Endothelial cell of umbilical vein (primary cell): ENCODE data around the gene CABLES1.
"Not testable (repeated sequence)": the region's sequence is repeated elsewhere in the genome, so short reads cannot be mapped to it uniquely, and the experiment has no call there.

ENCODE experiments used
- CTCF ChIP-seq, 2 donors: IDR thresholded peaks; 1 replicate in 1 of 2; 2 replicates in 1 of 2; pipeline ENCODE4 v1.5.1; 2011; ENCODE audit warnings: low read length in 2 of 2, mild to moderate bottlenecking in 2 of 2, moderate library complexity in 2 of 2, control low read depth in 1 of 2, inconsistent platforms in 1 of 2, low read depth in 1 of 2; ENCODE audit not compliant: insufficient read depth in 1 of 2; ENCODE audit errors: extremely low read depth in 1 of 2
- EZH2 ChIP-seq: IDR thresholded peaks from 2 replicates; pipeline ENCODE4 v1.6.1; 2012; ENCODE audit warnings: borderline replicate concordance, low read depth, mild to moderate bottlenecking, moderate library complexity, low read length, inconsistent platforms; ENCODE audit not compliant: severe bottlenecking
- FOS ChIP-seq: IDR thresholded peaks from 2 replicates; pipeline ENCODE4 v1.6.1; 2011; ENCODE audit warnings: mild to moderate bottlenecking, low read length, moderate library complexity, borderline replicate concordance; ENCODE audit not compliant: insufficient read depth
- GATA2 ChIP-seq: IDR thresholded peaks from 2 replicates; pipeline ENCODE4 v1.7.0; 2011; ENCODE audit warnings: low read depth, mild to moderate bottlenecking, moderate library complexity, mixed read lengths, low read length; ENCODE audit not compliant: insufficient read length, insufficient read depth
- JUN ChIP-seq: IDR thresholded peaks from 2 replicates; pipeline ENCODE4 v1.6.1; 2011; ENCODE audit warnings: borderline replicate concordance, low read depth; ENCODE audit not compliant: insufficient read length, insufficient read depth
- MYC ChIP-seq: IDR thresholded peaks from one replicate; pipeline ENCODE4 v1.6.1; 2011; ENCODE audit warnings: mild to moderate bottlenecking, low read depth, low read length
- POLR2A ChIP-seq: IDR thresholded peaks from 2 replicates; pipeline ENCODE4 v1.6.1; 2012; ENCODE audit warnings: low read depth, mild to moderate bottlenecking, control low read depth, low read length
- POLR2AphosphoS5 ChIP-seq: IDR thresholded peaks from 2 replicates; pipeline ENCODE4 v1.6.1; 2012; ENCODE audit warnings: low read depth, mild to moderate bottlenecking, control low read depth, low read length, moderate library complexity; ENCODE audit not compliant: insufficient read depth
- TF ChIP-seq, protein P1 (sequence below): IDR thresholded peaks from 2 replicates; pipeline ENCODE4 v1.6.1; 2011; ENCODE audit not compliant: insufficient read depth, insufficient read length

- not testable (repeated sequence) for TF ChIP-seq POLR2A; CTCF (IDR thresholded peaks at IDR 0.05; ENCODE audit: extremely low read depth in 1 of 2, insufficient read depth in 1 of 2, low read depth in 1 of 2, low read length in 2 of 2); POLR2AphosphoS5; MYC; GATA2; EZH2; FOS; JUN
- TF ChIP-seq, protein P1, sequence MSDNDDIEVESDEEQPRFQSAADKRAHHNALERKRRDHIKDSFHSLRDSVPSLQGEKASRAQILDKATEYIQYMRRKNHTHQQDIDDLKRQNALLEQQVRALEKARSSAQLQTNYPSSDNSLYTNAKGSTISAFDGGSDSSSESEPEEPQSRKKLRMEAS: not testable (repeated sequence)
These were observed 38.3 kb upstream of the CABLES1 start for GRCh38 chr18:23097016-23097415.
